ENCODE measurements around the gene LARGE1. TPM values are rescaled to one million over a fixed set of nuclear protein-coding genes. Genes with fewer than 3 reads are reported as not detected.

Gene LARGE1
- total RNA-seq, 2 donors from 2014 or later: 12.5 to 21.1 TPM

DNA sequence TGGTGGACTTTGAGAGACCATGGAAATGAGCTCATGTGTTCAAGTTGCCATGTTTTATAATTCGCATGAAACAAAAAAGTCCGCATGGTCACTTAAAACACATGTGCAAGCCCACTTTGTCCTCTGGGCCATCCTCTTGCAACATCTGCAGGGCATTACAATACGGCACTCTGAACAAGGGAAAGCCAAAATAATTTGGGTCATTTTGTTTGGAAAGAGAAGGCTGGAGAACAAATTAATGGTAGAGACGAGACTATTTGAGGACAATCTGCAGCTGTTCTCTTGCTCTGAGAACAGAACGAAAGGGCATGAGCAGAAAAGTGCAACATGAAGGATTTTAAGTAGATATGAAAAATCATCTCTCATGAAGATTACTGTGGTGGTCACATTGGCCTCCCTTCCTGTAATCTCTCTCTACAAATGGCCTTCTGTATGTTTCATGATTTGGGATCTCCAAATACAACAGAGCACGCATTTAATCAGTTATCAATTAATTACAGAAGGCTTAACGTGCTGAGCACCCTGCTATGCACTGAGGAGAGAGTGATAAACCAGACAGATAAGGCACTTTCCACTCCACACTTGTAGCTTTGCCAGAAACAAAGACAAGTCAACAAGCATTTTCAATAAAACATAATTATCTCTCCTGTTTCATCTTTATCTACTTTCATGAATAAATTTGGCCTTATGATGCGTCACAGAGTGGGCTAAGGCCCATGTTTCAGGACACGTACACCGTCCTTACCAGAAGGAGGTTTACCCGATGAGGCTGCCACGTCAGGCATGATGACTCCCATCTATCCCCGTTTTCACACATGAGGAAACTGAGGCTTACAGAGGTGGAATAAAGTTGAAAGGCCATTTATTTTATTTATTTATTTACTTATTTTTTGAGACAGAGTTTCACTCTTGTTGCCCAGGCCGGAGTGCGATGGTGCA is 384.1 kb downstream of the LARGE1 start:
- ATAC-seq: no peak
- Histone ChIP-seq H3K27ac (peak overlapping the region in 2 of 4 donors; percentile 18 to 20), H3K36me3 (replicated peaks in 1 of 2; ENCODE audit: insufficient read depth in 1 of 2, low read depth in 2 of 2) (no peaks in the 10 kb centered on the region), H3K9me3 (no peaks in the 10 kb centered on the region), H3K4me3 (no peak overlapping the region), H3K4me1 (peaks cover 38% of the 10 kb centered on the region), H3K27me3 (no peaks in the 10 kb centered on the region)
- DNase-seq: no peak
- intact Hi-C loops (cut with DNase I): no loop called here
- 74 to 78% methylated on average over 15 of the region's 15 CpGs for WGBS, 2 donors
- TF ChIP-seq, protein P1, sequence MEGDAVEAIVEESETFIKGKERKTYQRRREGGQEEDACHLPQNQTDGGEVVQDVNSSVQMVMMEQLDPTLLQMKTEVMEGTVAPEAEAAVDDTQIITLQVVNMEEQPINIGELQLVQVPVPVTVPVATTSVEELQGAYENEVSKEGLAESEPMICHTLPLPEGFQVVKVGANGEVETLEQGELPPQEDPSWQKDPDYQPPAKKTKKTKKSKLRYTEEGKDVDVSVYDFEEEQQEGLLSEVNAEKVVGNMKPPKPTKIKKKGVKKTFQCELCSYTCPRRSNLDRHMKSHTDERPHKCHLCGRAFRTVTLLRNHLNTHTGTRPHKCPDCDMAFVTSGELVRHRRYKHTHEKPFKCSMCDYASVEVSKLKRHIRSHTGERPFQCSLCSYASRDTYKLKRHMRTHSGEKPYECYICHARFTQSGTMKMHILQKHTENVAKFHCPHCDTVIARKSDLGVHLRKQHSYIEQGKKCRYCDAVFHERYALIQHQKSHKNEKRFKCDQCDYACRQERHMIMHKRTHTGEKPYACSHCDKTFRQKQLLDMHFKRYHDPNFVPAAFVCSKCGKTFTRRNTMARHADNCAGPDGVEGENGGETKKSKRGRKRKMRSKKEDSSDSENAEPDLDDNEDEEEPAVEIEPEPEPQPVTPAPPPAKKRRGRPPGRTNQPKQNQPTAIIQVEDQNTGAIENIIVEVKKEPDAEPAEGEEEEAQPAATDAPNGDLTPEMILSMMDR (IDR thresholded peaks at IDR 0.05): no peak
- no peak for TF ChIP-seq POLR2A (IDR thresholded peaks at IDR 0.05)

DNA sequence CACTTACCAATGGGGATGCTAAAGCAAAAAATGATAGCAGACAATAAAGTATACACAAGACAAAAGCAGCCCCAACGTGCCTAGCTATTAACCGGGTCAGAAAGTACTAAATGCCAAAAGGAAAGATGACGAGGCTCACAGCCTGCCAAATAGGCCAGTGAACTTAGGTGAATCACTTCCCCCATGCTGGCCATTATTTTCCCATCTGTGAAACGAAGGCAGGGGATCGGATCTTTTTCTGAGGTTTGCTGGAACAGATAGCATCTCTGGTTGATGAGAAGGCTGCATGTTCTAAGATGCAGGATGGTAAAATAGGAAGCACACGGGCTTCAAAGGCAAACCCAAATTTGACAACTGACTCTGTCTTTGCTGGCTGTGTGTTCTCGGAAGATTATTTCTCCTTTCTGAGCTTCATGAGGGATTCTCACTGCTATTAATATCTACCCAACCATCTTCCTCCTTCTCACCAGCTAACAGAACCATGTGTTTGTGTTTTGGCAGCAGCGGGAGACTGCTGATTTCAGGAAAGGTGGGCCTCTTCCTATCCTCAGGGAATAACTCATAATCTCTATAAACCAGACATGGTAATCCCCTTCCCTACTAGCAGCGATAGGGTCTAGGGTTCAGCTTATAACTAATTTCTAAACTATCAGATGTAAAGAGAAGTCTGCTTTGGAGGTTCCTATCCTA is 390.7 kb downstream of the LARGE1 start:
- DNase-seq (no peak), ATAC-seq (no peak)
- H3K9me3 ChIP-seq: no peaks in the 10 kb centered on the region
- no peak overlapping the region for H3K27ac ChIP-seq
- no peaks in the 10 kb centered on the region for H3K27me3 ChIP-seq
- intact Hi-C loops (cut with DNase I): no loop called here
- TF ChIP-seq POLR2A (IDR thresholded peaks at IDR 0.05): no peak
- TF ChIP-seq, protein P1 (IDR thresholded peaks at IDR 0.05): no peak
- no peak overlapping the region for H3K4me3 ChIP-seq
- no peaks in the 10 kb centered on the region for H3K36me3 ChIP-seq (replicated peaks in 1 of 2; ENCODE audit: insufficient read depth in 1 of 2, low read depth in 2 of 2)
- WGBS, 2 donors: 65 to 70% methylated on average over 9 of the region's 9 CpGs
- peaks cover 19% of the 10 kb centered on the region for H3K4me1 ChIP-seq

DNA sequence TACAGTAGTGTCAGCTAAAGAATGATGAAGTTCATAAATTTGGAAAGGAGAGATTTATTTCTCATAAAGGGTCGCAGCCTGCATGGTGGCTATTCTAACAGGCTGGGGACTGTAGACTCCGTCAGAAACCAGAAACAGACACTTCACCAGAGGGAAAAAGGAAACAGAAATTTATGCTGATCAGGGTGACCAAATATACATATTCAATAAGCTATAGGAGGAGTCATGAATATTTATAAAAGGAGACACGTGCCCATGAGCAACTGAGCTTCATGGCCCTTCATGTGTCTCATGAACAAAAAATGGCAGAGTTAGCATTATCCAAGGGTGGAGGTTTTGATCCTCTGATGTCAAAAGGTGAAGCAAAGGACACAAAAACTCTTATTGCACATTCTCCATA is 392.1 kb downstream of the LARGE1 start:
- intact Hi-C loops (cut with DNase I): no loop called here
- DNase-seq (no peak), ATAC-seq (no peak)
- no peaks in the 10 kb centered on the region for H3K27me3 ChIP-seq
- no peaks in the 10 kb centered on the region for H3K9me3 ChIP-seq
- TF ChIP-seq, protein P1 (IDR thresholded peaks at IDR 0.05): no peak
- TF ChIP-seq POLR2A (IDR thresholded peaks at IDR 0.05): no peak
- H3K4me1 ChIP-seq: peaks cover 22% of the 10 kb centered on the region
- WGBS, 2 donors: 63 to 95% methylated on average over 3 of the region's 3 CpGs
- H3K4me3 ChIP-seq: no peak overlapping the region
- H3K36me3 ChIP-seq (replicated peaks in 1 of 2; ENCODE audit: insufficient read depth in 1 of 2, low read depth in 2 of 2): no peaks in the 10 kb centered on the region
- no peak overlapping the region for H3K27ac ChIP-seq

DNA sequence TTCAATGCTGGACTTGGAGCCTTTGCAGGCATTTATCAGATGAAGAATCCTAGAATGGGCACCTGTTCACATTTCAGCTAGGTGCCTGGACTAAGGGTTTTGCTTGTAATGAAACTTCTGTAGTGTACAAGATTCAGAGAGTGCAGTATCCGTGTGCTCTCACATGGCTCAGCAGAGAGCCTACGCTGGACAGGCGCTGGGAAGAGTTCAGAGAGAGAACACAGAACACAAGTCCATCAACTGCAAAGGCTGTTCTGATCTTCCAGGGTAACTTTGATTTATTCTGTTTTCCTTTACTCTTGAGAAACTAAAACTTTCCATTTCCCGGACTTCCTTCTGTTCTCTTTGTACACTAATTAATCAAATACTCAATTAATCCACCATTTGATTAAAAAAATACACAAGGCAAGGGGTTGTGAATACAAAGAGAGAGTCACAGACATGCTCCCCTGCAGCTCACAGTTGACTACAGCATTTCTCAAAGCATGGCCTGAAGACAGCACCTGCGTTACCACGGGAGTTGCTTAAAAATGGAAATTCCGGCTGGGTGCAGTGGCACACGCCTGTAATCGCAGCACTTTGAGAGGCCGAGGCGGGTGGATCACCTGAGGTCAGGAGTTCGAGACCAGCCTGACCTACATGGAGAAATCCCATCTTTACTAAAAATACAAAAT is 393.7 kb downstream of the LARGE1 start:
- Histone ChIP-seq H3K4me1 (peaks cover 34% of the 10 kb centered on the region), H3K9me3 (no peaks in the 10 kb centered on the region), H3K27me3 (no peaks in the 10 kb centered on the region), H3K4me3 (no peak overlapping the region), H3K27ac (peak overlapping the region; percentile 39 to 74 (median 58)), H3K36me3 (replicated peaks in 1 of 2; ENCODE audit: insufficient read depth in 1 of 2, low read depth in 2 of 2) (no peaks in the 10 kb centered on the region)
- peak; percentile 78 for ATAC-seq
- TF ChIP-seq POLR2A (IDR thresholded peaks at IDR 0.05): no peak
- TF ChIP-seq, protein P1 (IDR thresholded peaks at IDR 0.05): no peak
- 65 to 78% methylated on average over 12 of the region's 12 CpGs for WGBS, 2 donors
- peak; percentile 24 to 63 (median 48) for DNase-seq
- intact Hi-C loops (cut with DNase I): no loop called here

All from body of pancreas (tissue), 4 donors.